PC-3 (cell line): ENCODE results near the gene RPS25. TPM values are rescaled to one million over a fixed set of nuclear protein-coding genes. Genes with fewer than 3 reads are reported as not detected.

Source experiments
- ATAC-seq: fragments of 200-7000 bp; cut with Tn5 transposase; 2 replicates; pipeline ENCODE4 v1.9.1; 2020; ENCODE audit warnings: mild to moderate bottlenecking, moderate library complexity
- BruUV-seq: library from RNA; stranded (reverse); fragments of 400-500 nt; replicated peaks from 2 replicates; lab custom pipeline; 2021; lab: Mats Ljungman, UMichigan
- CTCF ChIA-PET: fragments of 300-600 bp; sonication (Branson Sonifier 250); formaldehyde crosslinking; loops from one replicate; lab custom pipeline; 2022; ENCODE audit warnings: antibody characterized with exemption; lab: Charles Lee
- POLR2A ChIA-PET: fragments of 300-600 bp; sonication (Branson Sonifier 250); formaldehyde crosslinking; loops from one replicate; lab custom pipeline; 2022; ENCODE audit warnings: antibody characterized with exemption; ENCODE audit not compliant: unreplicated experiment; lab: Charles Lee
- DNase-seq: peaks from one replicate; pipeline ENCODE4 v3.0.0-alpha.2; 2015
- H2AFZ ChIP-seq: fragments of 300-600 bp; sonication (generic); 2 replicates; pipeline ENCODE4 v1.6.0; 2016; ENCODE audit warnings: antibody characterized with exemption, low read length
- H3F3A ChIP-seq: fragments of 300-600 bp; sonication (generic); one replicate; pipeline ENCODE4 v1.6.0; 2017; ENCODE audit warnings: antibody characterized with exemption, low read length, control low read depth, mild to moderate bottlenecking; ENCODE audit not compliant: unreplicated experiment
- H3K27ac ChIP-seq: fragments of 300-600 bp; sonication (generic); 2 replicates; pipeline ENCODE4 v1.5.1; 2016; ENCODE audit warnings: mild to moderate bottlenecking, low read length
- H3K27me3 ChIP-seq: fragments of 300-600 bp; sonication (generic); 2 replicates; pipeline ENCODE4 v1.6.1; 2016; ENCODE audit warnings: low read length, mixed read lengths
- H3K36me3 ChIP-seq: fragments of 300-600 bp; sonication (generic); 2 replicates; pipeline ENCODE4 v1.6.1; 2016; ENCODE audit warnings: low read depth, mixed run types, low read length, mixed read lengths
- H3K4me1 ChIP-seq: fragments of 300-600 bp; sonication (generic); 2 replicates; pipeline ENCODE4 v1.5.1; 2016; ENCODE audit warnings: low read length; ENCODE audit not compliant: insufficient read depth
- H3K4me2 ChIP-seq: fragments of 300-600 bp; sonication (generic); 2 replicates; pipeline ENCODE4 v1.6.0; 2016; ENCODE audit warnings: low read length
- H3K4me3 ChIP-seq: fragments of 300-600 bp; sonication (generic); 2 replicates; pipeline ENCODE4 v1.5.1; 2016; ENCODE audit warnings: mild to moderate bottlenecking, low read length, mixed read lengths
- H3K79me2 ChIP-seq: fragments of 300-600 bp; sonication (generic); 2 replicates; pipeline ENCODE4 v1.6.1; 2017; ENCODE audit warnings: low read length, mixed read lengths
- H3K9ac ChIP-seq: fragments of 300-600 bp; sonication (generic); 2 replicates; pipeline ENCODE4 v1.6.0; 2016; ENCODE audit warnings: mild to moderate bottlenecking, low read length
- H3K9me2 ChIP-seq: fragments of 300-600 bp; sonication (generic); replicated peaks from 2 replicates; pipeline ENCODE4 v1.6.1; 2016; ENCODE audit warnings: mixed run types, low read length, mixed read lengths
- H3K9me3 ChIP-seq: fragments of 300-600 bp; sonication (generic); 2 replicates; pipeline ENCODE4 v1.6.1; 2016; ENCODE audit warnings: low read length, mixed read lengths
- H4K20me1 ChIP-seq: fragments of 300-600 bp; sonication (generic); 2 replicates; pipeline ENCODE4 v1.6.1; 2016; ENCODE audit warnings: low read length, mixed read lengths
- CTCF ChIP-seq: fragments of 300-600 bp; sonication (generic); conservative IDR thresholded peaks from 2 replicates; pipeline ENCODE4 v1.5.1; 2017; ENCODE audit warnings: antibody characterized with exemption, low read depth, mild to moderate bottlenecking, low read length
- EZH2 ChIP-seq: fragments of 300-600 bp; sonication (generic); IDR thresholded peaks from one replicate; pipeline ENCODE4 v1.6.1; 2017; ENCODE audit warnings: antibody characterized with exemption, mild to moderate bottlenecking, low read length; ENCODE audit not compliant: unreplicated experiment
- EZH2phosphoT487 ChIP-seq: fragments of 300-600 bp; sonication (generic); IDR thresholded peaks from 2 replicates; pipeline ENCODE4 v1.6.1; 2018; ENCODE audit warnings: mild to moderate bottlenecking, antibody characterized with exemption, low read length, borderline replicate concordance
- intact Hi-C: fragments of 100-400 bp; cut with micrococcal nuclease; formaldehyde crosslinking; loops from 2 replicates; pipeline ENCODE4 v1.9.0; 2023
- total RNA-seq: library from RNA; depleted of rRNA; stranded (reverse); fragments of >200 nt; gene quantifications from 2 replicates; pipeline ENCODE4 v1.2.3, GENCODE V29; 2014

RPS25 gene
- total RNA-seq, 1 experiment from 2014 or later, result 931 TPM

DNA sequence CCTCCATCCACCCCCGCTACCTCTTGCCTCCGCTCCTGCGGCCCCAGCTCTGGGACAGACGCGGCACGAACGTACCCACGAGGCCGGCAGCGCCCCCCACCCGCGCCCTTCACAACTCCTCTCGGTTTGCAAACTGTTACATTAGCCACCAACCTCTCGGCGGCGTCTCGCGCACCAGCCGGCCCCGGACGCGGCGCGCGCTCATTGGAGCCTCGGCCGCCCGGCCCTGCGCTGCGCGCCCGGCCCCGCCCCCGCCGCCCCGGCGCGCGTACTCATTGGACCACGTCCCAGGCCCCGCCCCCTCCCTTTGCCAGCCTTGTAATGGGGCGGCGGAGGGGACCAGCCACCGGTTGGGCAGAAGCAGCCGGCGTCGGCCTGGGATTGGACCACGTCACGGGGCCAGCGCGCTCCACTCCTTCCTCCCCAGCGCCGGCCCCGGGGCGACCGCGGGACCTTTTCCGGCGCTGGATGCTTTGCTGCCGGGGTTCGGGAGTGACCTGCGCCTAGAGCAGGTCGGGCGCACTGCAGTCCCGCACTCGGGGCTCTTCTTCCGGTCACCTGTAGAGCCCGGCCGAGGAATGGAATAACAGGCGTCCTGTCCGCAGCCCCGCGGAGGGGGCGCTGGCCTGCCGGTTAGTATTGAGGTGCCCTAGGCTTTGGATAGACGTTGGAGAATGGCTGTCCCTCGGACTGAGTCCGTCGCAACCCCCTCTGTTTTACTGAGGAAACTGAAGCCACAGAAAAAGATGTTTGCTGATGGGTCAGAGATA lies 39.0 kb upstream of the RPS25 start, which contains the start of gene HYOU1:
TSS of gene HYOU1 (minus strand) at position 206 of the 770 bp plus-strand sequence. CDS start 1,045 bp downstream, outside the sequence.
- Histone ChIP-seq H4K20me1 (0 out of 2 replicates have a peak, but pooled peaks cover 10% of the 10 kb centered on the region), H3K79me2 (peaks cover 32% of the 10 kb centered on the region), H2AFZ (peak within 1 kb of the TSS; percentile 92), H3K9me2 (no peaks in the 10 kb centered on the region), H3K27me3 (no peaks in the 10 kb centered on the region), H3K27ac (peak within 1 kb of the TSS; percentile 62), H3F3A (no peaks in the 10 kb centered on the region), H3K4me2 (peak within 1 kb of the TSS; percentile 93), H3K36me3 (peaks cover 32% of the 10 kb centered on the region), H3K4me1 (peaks cover 15% of the 10 kb centered on the region), H3K9me3 (no peaks in the 10 kb centered on the region), H3K4me3 (peak within 1 kb of the TSS; percentile 93), H3K9ac (peak within 1 kb of the TSS; percentile 98)
- ATAC-seq (peak; percentile 93), DNase-seq (peak; percentile 98)
- no TSS peak for BruUV-seq
- TF ChIP-seq CTCF (peak; percentile 24), EZH2 (no peak)
- ChIA-PET CTCF (interaction anchor here (0.6 to 2.4 kb wide), 2 partner anchors 45 to 190 kb away, joined by 3 to 10 read pairs; partner anchors contain the start of gene DPAGT1), POLR2A (no interaction called here)
- intact Hi-C loops, result loop anchor here (1.0 to 5.0 kb wide), 3 partner anchors 10 to 40 kb away; partner anchors contain the start of genes RPS25, TRAPPC4 and VPS11

DNA sequence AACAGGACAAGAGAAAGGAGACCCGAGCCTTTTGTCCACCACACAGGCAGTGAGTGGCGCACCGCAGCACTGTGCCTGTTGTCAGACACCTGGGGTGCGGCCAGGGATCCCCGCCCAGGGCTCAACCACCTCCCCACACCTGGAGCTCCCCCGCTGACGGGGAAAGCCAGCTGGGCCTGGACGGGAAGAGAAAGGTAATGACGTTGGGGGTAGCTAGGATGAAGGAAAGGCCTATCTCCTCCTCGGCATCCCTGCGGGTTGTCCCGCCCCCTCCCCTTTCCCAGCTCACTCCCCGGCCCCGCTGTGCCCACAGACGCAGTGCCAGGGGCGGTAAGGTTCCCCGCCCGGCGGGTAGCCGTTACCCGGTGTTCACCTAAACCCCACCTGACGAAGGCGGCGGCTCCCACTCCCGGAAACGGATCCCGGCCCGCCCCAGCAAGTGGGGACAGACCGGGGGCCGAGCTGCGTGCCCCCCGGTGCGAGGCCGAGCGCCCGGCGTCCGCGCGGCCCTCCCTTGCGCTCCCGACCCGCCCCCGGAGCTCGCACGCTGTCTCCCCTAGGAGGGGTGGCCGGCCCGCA lies 38.4 kb upstream of the RPS25 start:
- Histone ChIP-seq H3K4me2 (peak overlapping the region; percentile 93), H3K9me3 (no peaks in the 10 kb centered on the region), H3K27ac (peak overlapping the region; percentile 62), H3K36me3 (peaks cover 37% of the 10 kb centered on the region), H3K9me2 (no peaks in the 10 kb centered on the region), H3F3A (no peaks in the 10 kb centered on the region), H3K4me3 (peak overlapping the region; percentile 93), H2AFZ (peak overlapping the region; percentile 82), H3K79me2 (peaks cover 32% of the 10 kb centered on the region), H3K9ac (peak overlapping the region; percentile 98), H4K20me1 (0 out of 2 replicates have a peak, but pooled peaks cover 10% of the 10 kb centered on the region), H3K27me3 (no peaks in the 10 kb centered on the region), H3K4me1 (peaks cover 15% of the 10 kb centered on the region)
- peak; percentile 20; the same call in 1 of the 2 replicates for TF ChIP-seq CTCF
- TF ChIP-seq EZH2phosphoT487, result no peak
- ATAC-seq (peak; percentile 18), DNase-seq (peak; percentile 19)
- intact Hi-C loops, result loop anchor here (2.0 to 5.0 kb wide), 2 partner anchors 38 to 39 kb away; partner anchors contain the start of genes RPS25 and TRAPPC4
- POLR2A ChIA-PET, result interaction anchor here (0.6 to 1.0 kb wide), 2 partner anchors 11 to 15 kb away, joined by 3 read pairs; partner anchors contain the start of gene VPS11
- BruUV-seq, result no TSS peak
- CTCF ChIA-PET, result interaction anchor here (0.6 to 2.4 kb wide), 2 partner anchors 13 to 46 kb away, joined by 10 read pairs; partner anchors contain the start of gene DPAGT1
